HL-60/S4 treated with phorbol 12-myristate 13-acetate at 8.2 ng/mL for 4 days and 3 days (cell line): Measurements from ENCODE around the gene SEPTIN10.

ENCODE experiments used
- in situ Hi-C: fragments of 300-500 bp; cut with MboI; formaldehyde crosslinking; loops from 2 replicates; pipeline ENCODE4 v1.15.0; 2022; ENCODE audit warnings: low sequenced_read_pairs

Gene SEPTIN10

DNA sequence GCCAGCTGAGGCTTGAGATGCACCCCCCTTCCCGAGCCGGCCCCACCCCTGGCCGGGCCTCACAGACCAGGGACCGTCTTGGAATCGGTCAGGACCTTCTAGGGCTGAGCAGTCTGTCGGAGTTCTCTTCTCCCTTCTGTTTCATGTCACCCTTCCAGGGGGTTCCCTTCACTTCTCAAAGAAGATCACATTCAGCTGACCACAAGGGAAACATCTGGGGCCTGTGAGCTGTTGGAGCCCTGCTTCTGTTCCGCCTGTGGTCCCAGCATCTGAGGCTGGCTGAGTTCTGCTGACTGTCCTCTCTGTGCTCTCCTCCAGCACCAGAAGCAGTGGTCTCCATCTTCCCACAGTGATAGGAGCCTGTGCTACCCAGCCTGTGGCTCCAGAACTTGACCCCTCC is 106.5 kb downstream of the SEPTIN10 start:
- in situ Hi-C loops, result loop anchor here (25.0 kb wide), 2 partner anchors 245 to 370 kb away; partner anchors contain the start of gene SH3RF3

DNA sequence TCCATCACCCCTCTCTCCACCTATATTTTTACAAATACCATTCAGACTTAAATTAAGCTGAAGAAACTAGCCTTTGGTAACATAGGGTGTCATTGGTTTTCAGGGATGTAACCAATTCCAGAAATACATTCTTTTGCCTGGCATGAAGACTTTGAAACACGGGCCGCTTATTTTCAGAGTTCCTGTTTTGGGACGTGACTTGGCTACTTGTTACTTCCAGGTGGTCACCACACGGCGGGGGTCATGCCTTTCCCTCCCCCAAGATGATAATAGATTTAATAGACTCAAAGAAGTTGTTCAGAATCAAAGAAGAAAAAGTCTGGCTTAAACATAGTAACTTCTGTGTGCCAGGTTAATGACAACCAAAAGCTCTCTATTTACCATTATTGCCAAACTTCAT is 110.6 kb downstream of the SEPTIN10 start:
- in situ Hi-C loops, result loop anchor here (25.0 kb wide), 2 partner anchors 241 to 366 kb away; partner anchors contain the start of gene SH3RF3

GRCh38 chr2:109501461-109501860 is 112.3 kb downstream of the SEPTIN10 start:
- in situ Hi-C loops, result loop anchor here (25.0 kb wide), 2 partner anchors 239 to 364 kb away; partner anchors contain the start of gene SH3RF3

DNA sequence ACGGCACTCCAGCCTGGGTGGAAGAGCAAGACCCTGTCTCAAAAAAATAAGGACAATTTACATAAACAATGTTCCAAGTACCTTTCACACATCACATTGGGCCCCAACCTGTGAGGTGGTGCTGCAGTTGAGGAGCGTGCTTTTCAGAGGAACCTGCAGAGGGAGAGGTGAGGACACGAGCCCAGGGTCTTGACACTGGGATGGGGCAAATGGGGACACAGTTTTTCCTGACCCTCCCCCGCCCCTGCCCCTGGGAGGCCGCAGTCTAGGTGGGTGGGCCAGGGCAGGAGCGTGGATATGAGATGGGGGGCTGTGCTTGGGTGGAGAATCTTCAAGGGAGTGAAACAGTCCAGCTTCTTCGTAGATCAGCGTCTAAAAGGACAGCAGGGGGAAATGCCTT is 112.9 kb downstream of the SEPTIN10 start:
- in situ Hi-C loops, result loop anchor here (25.0 kb wide), 2 partner anchors 239 to 364 kb away; partner anchors contain the start of gene SH3RF3

- in situ Hi-C loops, result no loop called here
Observed at GRCh38 chr2:109499566-109499965, 114.2 kb downstream of the SEPTIN10 start.

DNA sequence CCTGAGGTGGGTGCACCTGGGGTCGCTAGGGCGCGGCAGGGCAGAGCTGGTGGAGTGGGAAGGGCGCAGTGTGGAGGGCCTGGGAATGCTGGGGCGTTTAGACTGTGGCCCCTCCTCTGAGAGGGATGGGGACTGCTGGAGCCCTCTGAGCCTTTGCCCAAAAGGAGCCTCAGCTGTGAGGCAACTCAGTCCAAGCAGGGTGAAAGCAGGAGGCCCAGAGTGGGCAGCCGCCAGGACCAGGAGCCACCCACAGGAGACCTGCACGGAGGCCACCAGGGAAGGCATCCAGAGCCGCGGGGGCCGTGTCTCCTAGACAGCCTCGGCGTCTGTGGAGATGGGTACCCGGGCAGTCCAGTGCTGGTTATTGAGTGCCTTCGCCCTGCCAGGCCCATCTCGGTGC is 114.9 kb downstream of the SEPTIN10 start:
- in situ Hi-C loops, result no loop called here

DNA sequence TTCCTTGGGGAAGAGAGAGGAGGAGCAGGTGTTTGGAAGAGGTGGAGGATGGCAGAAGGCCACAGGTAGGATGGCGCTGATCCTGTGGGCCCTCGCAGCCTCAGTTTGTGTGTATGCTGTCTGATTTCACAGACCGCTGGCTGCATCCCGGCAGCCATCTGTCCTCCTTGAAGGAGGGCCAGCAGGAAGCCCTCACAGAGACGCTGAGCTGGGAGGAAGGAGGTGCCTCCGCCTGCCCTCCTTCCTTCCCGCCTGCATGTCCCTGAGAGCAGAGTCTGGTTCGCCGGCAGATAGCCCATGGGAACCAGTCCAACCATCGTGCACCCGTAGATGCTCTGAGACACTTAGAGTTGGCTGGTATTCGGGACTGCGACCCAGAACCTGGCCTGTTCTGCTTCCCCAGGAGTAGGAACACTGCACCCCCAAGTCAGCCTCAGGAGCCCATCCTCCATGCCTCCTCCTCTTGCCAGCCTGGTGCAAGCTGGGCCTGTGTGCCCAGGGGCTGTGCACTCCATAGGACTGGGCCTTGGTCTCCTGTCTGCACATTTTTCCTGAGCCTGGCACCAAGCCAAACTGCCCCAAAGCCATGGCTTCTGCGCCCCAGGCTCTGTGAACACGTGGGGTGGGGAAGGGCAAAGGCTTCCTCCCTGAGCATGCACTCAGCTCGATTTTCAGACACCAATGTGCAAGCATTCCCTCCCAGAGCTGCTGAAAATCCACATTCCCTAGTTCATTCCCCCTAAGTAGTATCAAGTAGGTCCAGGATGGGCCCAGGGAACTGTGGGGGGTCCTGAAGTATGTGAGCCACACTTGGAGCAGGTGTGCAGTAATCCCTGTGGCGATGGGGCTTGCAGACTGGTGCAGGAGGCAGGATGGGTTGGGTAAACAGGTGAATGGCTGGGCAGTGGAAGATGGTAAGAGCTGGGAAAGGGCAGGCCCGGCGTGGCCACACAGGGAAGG is 115.6 kb downstream of the SEPTIN10 start:
- in situ Hi-C loops, result no loop called here

- in situ Hi-C loops, result no loop called here
Observed at GRCh38 chr2:109497463-109497862, 116.3 kb downstream of the SEPTIN10 start.

DNA sequence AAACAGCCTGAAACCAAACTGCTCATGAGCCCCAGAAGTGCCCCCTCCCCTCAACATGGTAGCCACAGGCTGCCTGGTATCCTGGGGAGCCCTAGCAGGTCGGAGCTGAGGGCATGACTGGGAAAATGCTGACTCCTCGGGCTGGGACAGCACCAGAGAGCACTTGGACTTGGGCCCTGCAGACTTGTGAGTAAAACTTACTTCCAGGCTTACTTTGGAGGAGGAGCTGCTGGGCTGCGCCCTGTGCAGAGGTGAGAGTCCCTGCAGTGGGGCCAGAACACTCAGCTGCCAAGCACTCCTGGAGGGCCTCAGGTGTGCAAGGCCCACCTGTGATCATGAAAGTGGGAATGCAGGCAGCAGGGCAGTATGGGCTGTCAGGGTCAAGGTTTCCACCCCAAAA is 119.4 kb downstream of the SEPTIN10 start:
- in situ Hi-C loops, result no loop called here

GRCh38 chr2:109493176-109493935 is 120.4 kb downstream of the SEPTIN10 start:
- in situ Hi-C loops, result no loop called here
